Fibroblast of lung (primary cell): Measurements from ENCODE around the gene CRACDL.

Experiments used
- EZH2 ChIP-seq: IDR thresholded peaks from 2 replicates; pipeline ENCODE4 v1.5.1; 2012; ENCODE audit warnings: low read length, control low read depth, mild to moderate bottlenecking; ENCODE audit errors: missing control alignments
- TF ChIP-seq, protein P1 (sequence below), 2 donors: IDR thresholded peaks in 1 of 2; conservative IDR thresholded peaks in 1 of 2; 1 replicate in 1 of 2; 2 replicates in 1 of 2; pipeline ENCODE4 v1.5.1; 2011 to 2012; ENCODE audit warnings: low read length in 2 of 2, control low read depth in 1 of 2, inconsistent platforms in 1 of 2, low read depth in 1 of 2, mild to moderate bottlenecking in 1 of 2

- no peak for TF ChIP-seq EZH2
- TF ChIP-seq, protein P1, sequence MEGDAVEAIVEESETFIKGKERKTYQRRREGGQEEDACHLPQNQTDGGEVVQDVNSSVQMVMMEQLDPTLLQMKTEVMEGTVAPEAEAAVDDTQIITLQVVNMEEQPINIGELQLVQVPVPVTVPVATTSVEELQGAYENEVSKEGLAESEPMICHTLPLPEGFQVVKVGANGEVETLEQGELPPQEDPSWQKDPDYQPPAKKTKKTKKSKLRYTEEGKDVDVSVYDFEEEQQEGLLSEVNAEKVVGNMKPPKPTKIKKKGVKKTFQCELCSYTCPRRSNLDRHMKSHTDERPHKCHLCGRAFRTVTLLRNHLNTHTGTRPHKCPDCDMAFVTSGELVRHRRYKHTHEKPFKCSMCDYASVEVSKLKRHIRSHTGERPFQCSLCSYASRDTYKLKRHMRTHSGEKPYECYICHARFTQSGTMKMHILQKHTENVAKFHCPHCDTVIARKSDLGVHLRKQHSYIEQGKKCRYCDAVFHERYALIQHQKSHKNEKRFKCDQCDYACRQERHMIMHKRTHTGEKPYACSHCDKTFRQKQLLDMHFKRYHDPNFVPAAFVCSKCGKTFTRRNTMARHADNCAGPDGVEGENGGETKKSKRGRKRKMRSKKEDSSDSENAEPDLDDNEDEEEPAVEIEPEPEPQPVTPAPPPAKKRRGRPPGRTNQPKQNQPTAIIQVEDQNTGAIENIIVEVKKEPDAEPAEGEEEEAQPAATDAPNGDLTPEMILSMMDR (conservative IDR thresholded peaks at IDR 0.05 in 1 of 2, IDR thresholded peaks at IDR 0.05 in 1 of 2; ENCODE audit: low read depth in 1 of 2, low read length in 2 of 2), result no peak
These were observed 52.9 kb downstream of the CRACDL start for GRCh38 chr2:98882971-98883779.
